Testis (tissue), 2 donors: ENCODE results near the gene GFM1.

ENCODE experiments used
- CTCF ChIP-seq, 3 experiments: fragments of 450-650 bp in 2 of 3; fragments of 200-600 bp in 1 of 3; sonication (generic) in 1 of 3; IDR thresholded peaks; one replicate each; pipeline ENCODE4 v1.5.1; 2016 to 2019; ENCODE audit warnings: antibody characterized with exemption in 3 of 3, mild to moderate bottlenecking in 2 of 3, moderate library complexity in 1 of 3
- POLR2A ChIP-seq: fragments of 450-650 bp; IDR thresholded peaks from one replicate; pipeline ENCODE4 v1.6.1; 2017; ENCODE audit warnings: antibody characterized with exemption, mild to moderate bottlenecking, moderate library complexity

- TF ChIP-seq CTCF (IDR thresholded peaks at IDR 0.05) (no peak), POLR2A (no peak)
Measured at GRCh38 chr3:158728851-158729250, 84.5 kb downstream of the GFM1 start.
